ENCODE measurements around the gene NDE1.

DNA sequence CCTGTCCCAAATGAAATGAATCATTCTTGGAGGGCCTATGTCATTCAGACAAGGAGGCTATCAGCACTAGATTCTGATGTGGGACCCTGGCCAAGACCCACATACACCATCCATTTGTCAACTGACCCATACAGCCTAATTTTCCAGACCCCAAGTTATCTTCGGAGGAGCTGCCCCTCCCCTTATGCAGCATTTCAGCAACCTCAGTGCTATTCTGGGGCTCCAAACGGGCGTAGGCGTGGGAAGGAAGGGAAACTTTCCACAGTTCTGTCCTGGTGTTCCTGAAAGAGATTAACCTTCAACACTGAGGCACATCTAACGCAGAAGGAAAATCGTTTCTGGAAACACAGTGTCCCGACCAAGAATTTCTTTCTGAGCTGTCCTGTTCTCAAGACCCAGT is 120.1 kb downstream of the NDE1 start:
- TF ChIP-seq, protein P1, sequence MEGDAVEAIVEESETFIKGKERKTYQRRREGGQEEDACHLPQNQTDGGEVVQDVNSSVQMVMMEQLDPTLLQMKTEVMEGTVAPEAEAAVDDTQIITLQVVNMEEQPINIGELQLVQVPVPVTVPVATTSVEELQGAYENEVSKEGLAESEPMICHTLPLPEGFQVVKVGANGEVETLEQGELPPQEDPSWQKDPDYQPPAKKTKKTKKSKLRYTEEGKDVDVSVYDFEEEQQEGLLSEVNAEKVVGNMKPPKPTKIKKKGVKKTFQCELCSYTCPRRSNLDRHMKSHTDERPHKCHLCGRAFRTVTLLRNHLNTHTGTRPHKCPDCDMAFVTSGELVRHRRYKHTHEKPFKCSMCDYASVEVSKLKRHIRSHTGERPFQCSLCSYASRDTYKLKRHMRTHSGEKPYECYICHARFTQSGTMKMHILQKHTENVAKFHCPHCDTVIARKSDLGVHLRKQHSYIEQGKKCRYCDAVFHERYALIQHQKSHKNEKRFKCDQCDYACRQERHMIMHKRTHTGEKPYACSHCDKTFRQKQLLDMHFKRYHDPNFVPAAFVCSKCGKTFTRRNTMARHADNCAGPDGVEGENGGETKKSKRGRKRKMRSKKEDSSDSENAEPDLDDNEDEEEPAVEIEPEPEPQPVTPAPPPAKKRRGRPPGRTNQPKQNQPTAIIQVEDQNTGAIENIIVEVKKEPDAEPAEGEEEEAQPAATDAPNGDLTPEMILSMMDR (IDR thresholded peaks at IDR 0.05): no peak
- TF ChIP-seq POLR2A (IDR thresholded peaks at IDR 0.05) (no peak), EP300 (IDR thresholded peaks at IDR 0.05) (no peak), POLR2AphosphoS5 (IDR thresholded peaks at IDR 0.05) (peak in 1 of 3 donors; percentile 67)

All from stomach (tissue), 4 donors.